Suprapubic skin (tissue), 4 donors: ENCODE measurements around the gene TMEM170B.

Source experiments
- EP300 ChIP-seq: sonication (generic); formaldehyde crosslinking; IDR thresholded peaks from one replicate; pipeline ENCODE4 v1.6.1; 2017; ENCODE audit warnings: antibody characterized with exemption
- POLR2A ChIP-seq, 2 donors: fragments of 450-650 bp; IDR thresholded peaks; one replicate each; pipeline ENCODE4 v1.6.1; 2017; ENCODE audit warnings: antibody characterized with exemption in 2 of 2, mild to moderate bottlenecking in 2 of 2, moderate library complexity in 2 of 2
- POLR2AphosphoS5 ChIP-seq, 3 donors: sonication (generic); formaldehyde crosslinking; IDR thresholded peaks; one replicate each; pipeline ENCODE4 v1.6.1; 2017; ENCODE audit warnings: antibody characterized with exemption in 3 of 3
- TF ChIP-seq, protein P1 (sequence below), 2 donors: fragments of 200-600 bp in 1 of 2; fragments of 450-650 bp in 1 of 2; sonication (generic) in 1 of 2; IDR thresholded peaks; one replicate each; pipeline ENCODE4 v1.5.1; 2016 to 2019; ENCODE audit warnings: antibody characterized with exemption in 2 of 2, mild to moderate bottlenecking in 1 of 2, moderate library complexity in 1 of 2

DNA sequence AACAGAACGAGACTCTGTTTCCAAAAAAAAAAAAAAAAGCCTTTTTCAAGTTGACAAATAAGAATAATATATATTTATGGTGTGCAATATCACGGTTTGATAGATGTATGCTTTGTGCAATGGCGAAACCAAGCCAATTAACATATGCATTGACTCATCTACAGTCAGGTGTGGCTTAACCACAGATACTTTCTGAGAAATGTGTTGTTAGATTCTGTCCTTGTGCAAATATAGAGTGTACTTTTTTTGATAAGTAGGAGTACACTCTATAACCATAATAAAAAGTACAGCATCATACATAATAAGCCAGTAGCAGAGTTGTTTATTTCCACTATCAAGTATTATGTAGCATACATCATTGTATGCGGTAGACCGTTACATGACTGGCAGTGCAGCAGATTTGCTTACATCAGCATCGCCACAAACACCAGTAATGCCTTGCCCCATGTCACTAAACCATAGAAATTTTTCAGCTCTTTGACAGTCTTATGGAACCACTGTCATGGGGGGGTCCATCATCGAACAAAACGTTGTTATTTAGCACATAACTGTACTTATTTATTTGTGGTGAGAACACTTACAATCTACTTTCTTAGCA, 59.2 kb downstream of the TMEM170B start:
- no peak for TF ChIP-seq EP300
- TF ChIP-seq POLR2A (IDR thresholded peaks at IDR 0.05) = no peak
- TF ChIP-seq, protein P1, sequence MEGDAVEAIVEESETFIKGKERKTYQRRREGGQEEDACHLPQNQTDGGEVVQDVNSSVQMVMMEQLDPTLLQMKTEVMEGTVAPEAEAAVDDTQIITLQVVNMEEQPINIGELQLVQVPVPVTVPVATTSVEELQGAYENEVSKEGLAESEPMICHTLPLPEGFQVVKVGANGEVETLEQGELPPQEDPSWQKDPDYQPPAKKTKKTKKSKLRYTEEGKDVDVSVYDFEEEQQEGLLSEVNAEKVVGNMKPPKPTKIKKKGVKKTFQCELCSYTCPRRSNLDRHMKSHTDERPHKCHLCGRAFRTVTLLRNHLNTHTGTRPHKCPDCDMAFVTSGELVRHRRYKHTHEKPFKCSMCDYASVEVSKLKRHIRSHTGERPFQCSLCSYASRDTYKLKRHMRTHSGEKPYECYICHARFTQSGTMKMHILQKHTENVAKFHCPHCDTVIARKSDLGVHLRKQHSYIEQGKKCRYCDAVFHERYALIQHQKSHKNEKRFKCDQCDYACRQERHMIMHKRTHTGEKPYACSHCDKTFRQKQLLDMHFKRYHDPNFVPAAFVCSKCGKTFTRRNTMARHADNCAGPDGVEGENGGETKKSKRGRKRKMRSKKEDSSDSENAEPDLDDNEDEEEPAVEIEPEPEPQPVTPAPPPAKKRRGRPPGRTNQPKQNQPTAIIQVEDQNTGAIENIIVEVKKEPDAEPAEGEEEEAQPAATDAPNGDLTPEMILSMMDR (IDR thresholded peaks at IDR 0.05) = no peak
- no peak for TF ChIP-seq POLR2AphosphoS5 (IDR thresholded peaks at IDR 0.05)
